HepG2 (cell line): Measurements from ENCODE around the gene LRRC45. TPM values are rescaled to one million over a fixed set of nuclear protein-coding genes. Genes with fewer than 3 reads are reported as not detected.

ENCODE experiments used
- CHCHD3 ChIP-seq: sonication (generic); formaldehyde crosslinking; IDR thresholded peaks from 2 replicates; pipeline ENCODE4 v1.8.0; 2022; ENCODE audit warnings: mild to moderate bottlenecking, missing genetic modification reagents, moderate library complexity
- FOXP4 ChIP-seq: sonication (generic); formaldehyde crosslinking; IDR thresholded peaks from 2 replicates; pipeline ENCODE4 v1.4.0; 2020; ENCODE audit warnings: missing genetic modification reagents
- GMEB2 ChIP-seq: IDR thresholded peaks from 2 replicates; pipeline ENCODE4 v1.6.1; 2016; ENCODE audit warnings: missing biosample characterization, missing genetic modification reagents, low read depth
- HMG20B ChIP-seq: conservative IDR thresholded peaks from 2 replicates; pipeline ENCODE4 v1.6.1; 2016; ENCODE audit warnings: missing genetic modification reagents, missing compliant biosample characterization
- NCOR1 ChIP-seq: fragments of 200-600 bp; sonication (generic); IDR thresholded peaks from 2 replicates; pipeline ENCODE4 v1.7.0; 2017; ENCODE audit warnings: antibody characterized with exemption, low read length, borderline replicate concordance
- NFE2 ChIP-seq: sonication (generic); formaldehyde crosslinking; IDR thresholded peaks from 2 replicates; pipeline ENCODE4 v1.4.0; 2020; ENCODE audit warnings: missing genetic modification reagents
- PAX8 ChIP-seq: sonication (generic); formaldehyde crosslinking; IDR thresholded peaks from 2 replicates; pipeline ENCODE4 v1.8.0; 2022; ENCODE audit warnings: mild to moderate bottlenecking, missing genetic modification reagents, borderline replicate concordance
- PRMT3 ChIP-seq: sonication (generic); formaldehyde crosslinking; IDR thresholded peaks from 2 replicates; pipeline ENCODE4 v1.8.1; 2022; ENCODE audit warnings: low read depth, mild to moderate bottlenecking, moderate library complexity, missing genetic modification reagents, borderline replicate concordance
- RFXAP ChIP-seq: sonication (generic); formaldehyde crosslinking; IDR thresholded peaks from 2 replicates; pipeline ENCODE4 v1.4.0; 2020; ENCODE audit warnings: missing genetic modification reagents, borderline replicate concordance
- SMAD3 ChIP-seq: sonication (generic); formaldehyde crosslinking; IDR thresholded peaks from 2 replicates; pipeline ENCODE4 v1.4.0; 2020; ENCODE audit warnings: missing genetic modification reagents
- SMYD3 ChIP-seq: sonication (generic); formaldehyde crosslinking; IDR thresholded peaks from 2 replicates; pipeline ENCODE4 v1.8.1; 2023; ENCODE audit warnings: mild to moderate bottlenecking, missing genetic modification reagents
- SNAPC5 ChIP-seq: sonication (generic); formaldehyde crosslinking; IDR thresholded peaks from 2 replicates; pipeline ENCODE4 v1.8.1; 2023; ENCODE audit warnings: mild to moderate bottlenecking, missing genetic modification reagents, borderline replicate concordance
- YEATS2 ChIP-seq: sonication (generic); formaldehyde crosslinking; IDR thresholded peaks from 2 replicates; pipeline ENCODE4 v1.4.0; 2020; ENCODE audit warnings: missing genetic modification reagents, borderline replicate concordance
- ZNF121 ChIP-seq: sonication (generic); formaldehyde crosslinking; IDR thresholded peaks from 2 replicates; pipeline ENCODE4 v1.5.0; 2020; ENCODE audit warnings: mild to moderate bottlenecking, missing genetic modification reagents
- ZNF274 ChIP-seq: sonication (generic); formaldehyde crosslinking; IDR thresholded peaks from 2 replicates; pipeline ENCODE4 v1.5.1; 2020; ENCODE audit warnings: mild to moderate bottlenecking, missing genetic modification reagents
- ZNF296 ChIP-seq: sonication (generic); formaldehyde crosslinking; conservative IDR thresholded peaks from 2 replicates; pipeline ENCODE4 v1.5.0; 2020; ENCODE audit warnings: mild to moderate bottlenecking, missing genetic modification reagents
- ZNF33B ChIP-seq: sonication (generic); formaldehyde crosslinking; IDR thresholded peaks from 2 replicates; pipeline ENCODE4 v1.5.1; 2020; ENCODE audit warnings: mild to moderate bottlenecking, missing genetic modification reagents
- ZNF367 ChIP-seq: sonication (generic); formaldehyde crosslinking; IDR thresholded peaks from 2 replicates; pipeline ENCODE4 v1.4.0; 2020; ENCODE audit warnings: missing genetic modification reagents, borderline replicate concordance
- ZNF597 ChIP-seq: sonication (generic); formaldehyde crosslinking; IDR thresholded peaks from 2 replicates; pipeline ENCODE4 v1.5.0; 2020; ENCODE audit warnings: missing genetic modification reagents
- polyA plus RNA-seq, 8 experiments: library from polyadenylated mRNA; depleted of rRNA in 3 of 8; stranded (reverse) in 7 of 8; unstranded in 1 of 8; fragments of >200 nt; fragmentation: Illumina TruSeq in 4 of 8; extraction: Trizol in 4 of 8; gene quantifications; 2 replicates each; pipeline versions ENCODE4 v1.2.1 to v1.2.3, GENCODE V29; 2011 to 2016; ENCODE audit warnings: low read depth in 4 of 8, missing spikeins in 1 of 8, mixed read lengths in 1 of 8; ENCODE audit not compliant: insufficient read depth in 1 of 8
- total RNA-seq, 5 experiments: library from RNA; depleted of rRNA; stranded (reverse); fragments of >200 nt; fragmentation: Illumina TruSeq; extraction: Trizol; gene quantifications; 2 replicates each; pipeline ENCODE4 v1.2.3, GENCODE V29; 2016; ENCODE audit warnings: low read depth in 1 of 5
- TF ChIP-seq, protein P1 (sequence below): sonication (generic); formaldehyde crosslinking; IDR thresholded peaks from 2 replicates; pipeline ENCODE4 v1.5.0; 2020; ENCODE audit warnings: missing genetic modification reagents
- TF ChIP-seq, protein P2 (sequence below): sonication (generic); formaldehyde crosslinking; IDR thresholded peaks from 2 replicates; pipeline ENCODE4 v1.8.1; 2022; ENCODE audit warnings: mild to moderate bottlenecking, missing genetic modification reagents

Gene LRRC45
- total and polyA plus RNA-seq, 2 of the 13 experiments (the other 11 are each of a cell fraction or from before 2014, with no cell fraction given) = 11.6 to 48.1 TPM

GRCh38 chr17:82037092-82037888, 14.2 kb downstream of the LRRC45 start, which contains the start of gene DCXR (continued):
- TF ChIP-seq PAX8 (CRISPR knock-in tag) = 0 out of 2 replicates have a peak, but pooled peaks have one; percentile 37
- TF ChIP-seq ZNF121 (CRISPR knock-in tag) = peak; percentile 68; the same call in 1 of the 2 replicates
- no peak for TF ChIP-seq ZNF367 (CRISPR knock-in tag)
- TF ChIP-seq FOXP4 (CRISPR knock-in tag) = no peak; the same call in 1 of the 2 replicates
- peak; percentile 50; the same call in 1 of the 2 replicates for TF ChIP-seq NCOR1
- TF ChIP-seq ZNF274 (CRISPR knock-in tag) = peak; percentile 85
- TF ChIP-seq SNAPC5 = peak; percentile 27; the same call in 1 of the 2 replicates
- TF ChIP-seq PRMT3 (CRISPR knock-in tag) = no peak
- TF ChIP-seq CHCHD3 = no peak
- peak; percentile 86; the same call in 1 of the 2 replicates for TF ChIP-seq ZNF296
- peak; percentile 44; the same call in 1 of the 2 replicates for TF ChIP-seq RFXAP
- no peak for TF ChIP-seq ZNF597 (CRISPR knock-in tag)
- TF ChIP-seq, protein P1, sequence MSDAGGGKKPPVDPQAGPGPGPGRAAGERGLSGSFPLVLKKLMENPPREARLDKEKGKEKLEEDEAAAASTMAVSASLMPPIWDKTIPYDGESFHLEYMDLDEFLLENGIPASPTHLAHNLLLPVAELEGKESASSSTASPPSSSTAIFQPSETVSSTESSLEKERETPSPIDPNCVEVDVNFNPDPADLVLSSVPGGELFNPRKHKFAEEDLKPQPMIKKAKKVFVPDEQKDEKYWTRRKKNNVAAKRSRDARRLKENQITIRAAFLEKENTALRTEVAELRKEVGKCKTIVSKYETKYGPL (CRISPR knock-in tag) = no peak
- TF ChIP-seq, protein P2, sequence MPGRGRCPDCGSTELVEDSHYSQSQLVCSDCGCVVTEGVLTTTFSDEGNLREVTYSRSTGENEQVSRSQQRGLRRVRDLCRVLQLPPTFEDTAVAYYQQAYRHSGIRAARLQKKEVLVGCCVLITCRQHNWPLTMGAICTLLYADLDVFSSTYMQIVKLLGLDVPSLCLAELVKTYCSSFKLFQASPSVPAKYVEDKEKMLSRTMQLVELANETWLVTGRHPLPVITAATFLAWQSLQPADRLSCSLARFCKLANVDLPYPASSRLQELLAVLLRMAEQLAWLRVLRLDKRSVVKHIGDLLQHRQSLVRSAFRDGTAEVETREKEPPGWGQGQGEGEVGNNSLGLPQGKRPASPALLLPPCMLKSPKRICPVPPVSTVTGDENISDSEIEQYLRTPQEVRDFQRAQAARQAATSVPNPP (CRISPR knock-in tag) = no peak
- TF ChIP-seq NFE2 (CRISPR knock-in tag) = no peak
- TF ChIP-seq HMG20B (CRISPR knock-in tag) = no peak
- peak; percentile 57; the same call in 1 of the 2 replicates for TF ChIP-seq YEATS2 (CRISPR knock-in tag)
- peak; percentile 63; the same call in 1 of the 2 replicates for TF ChIP-seq SMAD3
- peak; percentile 94 for TF ChIP-seq ZNF33B (CRISPR knock-in tag)
- TF ChIP-seq SMYD3 (CRISPR knock-in tag) = 0 out of 2 replicates have a peak, but pooled peaks have one; percentile 21
- TF ChIP-seq GMEB2 (CRISPR knock-in tag) = no peak
